H1 (cell line): ENCODE data around the gene BEST1. TPM values are rescaled to one million over a fixed set of nuclear protein-coding genes. Genes with fewer than 3 reads are reported as not detected.

Experiments
- CTCF ChIA-PET: fragments of 300-600 bp; sonication (Branson Sonifier 250); formaldehyde crosslinking; loops from one replicate; lab custom pipeline; 2021; ENCODE audit not compliant: partially characterized antibody; lab: Charles Lee
- POLR2A ChIA-PET: fragments of 300-600 bp; sonication (Branson Sonifier 250); formaldehyde crosslinking; loops from one replicate; lab custom pipeline; 2021; ENCODE audit warnings: inconsistent platforms; ENCODE audit not compliant: partially characterized antibody; lab: Charles Lee
- DNase-seq, 2 experiments: peaks; one replicate each; pipeline versions ENCODE4 v3.0.0 to v3.0.0-alpha.2; 2010 to 2022; ENCODE audit warnings: low spot score in 2 of 2, low read depth in 1 of 2, mixed read lengths in 1 of 2
- FAIRE-seq: peaks from 2 replicates; lab custom pipeline; 2011; peaks lifted over from hg19 to GRCh38; lab: Jason Lieb, UNC
- H2AFZ ChIP-seq: 2 replicates; pipeline ENCODE4 v1.8.1; 2012; ENCODE audit warnings: low read length, inconsistent platforms
- H2AK5ac ChIP-seq: 2 replicates; pipeline ENCODE4 v1.6.1; 2013; ENCODE audit warnings: low read depth, low read length
- H2BK120ac ChIP-seq: replicated peaks from 2 replicates; pipeline ENCODE3; 2013; ENCODE audit warnings: low read depth, low read length, inconsistent platforms
- H2BK12ac ChIP-seq: 2 replicates; pipeline ENCODE4 v1.6.1; 2013; ENCODE audit warnings: low read depth, low read length
- H2BK15ac ChIP-seq: 2 replicates; pipeline ENCODE4 v1.6.1; 2013; ENCODE audit warnings: low read length
- H2BK20ac ChIP-seq: 2 replicates; pipeline ENCODE4 v1.6.1; 2013; ENCODE audit warnings: low read length
- H2BK5ac ChIP-seq: 2 replicates; pipeline ENCODE4 v1.6.1; 2013; ENCODE audit warnings: low read depth, low read length
- H3K14ac ChIP-seq: 2 replicates; pipeline ENCODE4 v1.6.1; 2013; ENCODE audit warnings: inconsistent platforms; ENCODE audit not compliant: insufficient read length
- H3K18ac ChIP-seq: 2 replicates; pipeline ENCODE4 v1.6.1; 2013; ENCODE audit warnings: low read length; ENCODE audit errors: extremely low read depth
- H3K23ac ChIP-seq: 2 replicates; pipeline ENCODE4 v1.6.1; 2013; ENCODE audit warnings: inconsistent platforms; ENCODE audit not compliant: insufficient read length
- H3K23me2 ChIP-seq: 2 replicates; pipeline ENCODE4 v1.6.1; 2013; ENCODE audit warnings: low read depth, low read length
- H3K27ac ChIP-seq: 2 replicates; pipeline ENCODE4 v1.6.1; 2011; ENCODE audit warnings: low read depth, low read length, inconsistent platforms
- H3K27me3 ChIP-seq, 4 experiments: replicated peaks in 1 of 4; 1 replicate in 1 of 4; 2 replicates in 3 of 4; pipeline versions ENCODE4 v1.6.1 to v1.8.1; 2011 to 2013; ENCODE audit warnings: low read length in 3 of 4, mild to moderate bottlenecking in 3 of 4, inconsistent platforms in 2 of 4, mixed read lengths in 2 of 4, moderate library complexity in 1 of 4; ENCODE audit not compliant: control insufficient read depth in 3 of 4, insufficient read depth in 3 of 4; ENCODE audit errors: extremely low read depth in 1 of 4
- H3K36me3 ChIP-seq, 4 experiments: 2 replicates each; pipeline versions ENCODE4 v1.6.1 to v1.8.1; 2011 to 2013; ENCODE audit warnings: mild to moderate bottlenecking in 4 of 4, low read length in 3 of 4, moderate library complexity in 2 of 4, control low read depth in 1 of 4, inconsistent platforms in 1 of 4; ENCODE audit not compliant: insufficient read depth in 4 of 4, control insufficient read depth in 2 of 4
- H3K4ac ChIP-seq: replicated peaks from 2 replicates; pipeline ENCODE3; 2013; ENCODE audit warnings: low read length, low read depth, mixed read lengths, inconsistent platforms; ENCODE audit not compliant: insufficient read length
- H3K4me1 ChIP-seq, 4 experiments: replicated peaks in 1 of 4; 1 replicate in 1 of 4; 2 replicates in 3 of 4; pipeline versions ENCODE4 v1.6.1 to v1.8.1; 2011 to 2013; ENCODE audit warnings: low read length in 3 of 4, inconsistent platforms in 2 of 4, mixed read lengths in 1 of 4; ENCODE audit not compliant: insufficient read depth in 4 of 4, control insufficient read depth in 3 of 4
- H3K4me2 ChIP-seq, 2 experiments: 2 replicates each; pipeline versions ENCODE4 v1.6.1 to v1.8.1; 2011 to 2013; ENCODE audit warnings: low read depth in 2 of 2, low read length in 2 of 2, control low read depth in 1 of 2, inconsistent platforms in 1 of 2, mild to moderate bottlenecking in 1 of 2; ENCODE audit not compliant: insufficient read depth in 1 of 2
- H3K4me3 ChIP-seq, 4 experiments: fragments of 200-600, 300-600 bp in 1 of 4; sonication (generic), shearing (Covaris generic), sonication (Bioruptor Twin) in 1 of 4; 2 replicates each; pipeline versions ENCODE4 v1.5.1 to v1.8.1; 2011 to 2016; ENCODE audit warnings: low read length in 4 of 4, low read depth in 3 of 4, control low read depth in 2 of 4, inconsistent platforms in 2 of 4, mild to moderate bottlenecking in 2 of 4, mixed read lengths in 1 of 4, moderate library complexity in 1 of 4; ENCODE audit not compliant: insufficient read depth in 2 of 4; ENCODE audit errors: extremely low read depth in 1 of 4
- H3K56ac ChIP-seq: replicated peaks from 2 replicates; pipeline ENCODE3; 2013; ENCODE audit warnings: low read depth, mild to moderate bottlenecking, mixed read lengths, low read length, inconsistent platforms; ENCODE audit not compliant: insufficient read length
- H3K79me1 ChIP-seq: 2 replicates; pipeline ENCODE4 v1.6.1; 2013; ENCODE audit warnings: low read depth, low read length, control low read depth
- H3K79me2 ChIP-seq, 2 experiments: 2 replicates each; pipeline versions ENCODE4 v1.6.1 to v1.8.1; 2012 to 2013; ENCODE audit warnings: low read length in 2 of 2, mild to moderate bottlenecking in 2 of 2, inconsistent platforms in 1 of 2; ENCODE audit not compliant: insufficient read depth in 2 of 2, control insufficient read depth in 1 of 2
- H3K9ac ChIP-seq, 4 experiments: replicated peaks in 1 of 4; 1 replicate in 1 of 4; 2 replicates in 3 of 4; pipeline versions ENCODE4 v1.6.1 to v1.8.1; 2011 to 2013; ENCODE audit warnings: low read depth in 3 of 4, low read length in 3 of 4, control low read depth in 2 of 4, mild to moderate bottlenecking in 2 of 4, moderate library complexity in 2 of 4, inconsistent platforms in 1 of 4; ENCODE audit errors: extremely low read depth in 1 of 4
- H3K9me3 ChIP-seq, 2 experiments: 2 replicates each; pipeline versions ENCODE4 v1.6.1 to v1.8.1; 2012 to 2013; ENCODE audit warnings: mild to moderate bottlenecking in 2 of 2, moderate library complexity in 2 of 2, control low read depth in 1 of 2, inconsistent platforms in 1 of 2, low read depth in 1 of 2, low read length in 1 of 2, mixed read lengths in 1 of 2; ENCODE audit not compliant: insufficient read depth in 2 of 2
- H4K20me1 ChIP-seq, 2 experiments: replicated peaks in 1 of 2; 2 replicates each; pipeline versions ENCODE3 to v1.8.1; 2011 to 2013; ENCODE audit warnings: inconsistent platforms in 2 of 2, low read length in 2 of 2, mild to moderate bottlenecking in 1 of 2; ENCODE audit not compliant: insufficient read depth in 2 of 2, control insufficient read depth in 1 of 2
- H4K5ac ChIP-seq: 2 replicates; pipeline ENCODE4 v1.6.1; 2013; ENCODE audit warnings: low read length, low read depth, mixed read lengths, inconsistent platforms; ENCODE audit not compliant: insufficient read length
- H4K8ac ChIP-seq: 2 replicates; pipeline ENCODE4 v1.8.0; 2013; ENCODE audit warnings: mild to moderate bottlenecking, moderate library complexity, low read length, inconsistent platforms; ENCODE audit not compliant: insufficient read depth; ENCODE audit errors: extremely low read depth
- H4K91ac ChIP-seq: replicated peaks from 2 replicates; pipeline ENCODE3; 2013; ENCODE audit warnings: low read length, mixed read lengths, inconsistent platforms; ENCODE audit not compliant: insufficient read length
- CEBPB ChIP-seq: IDR thresholded peaks from 2 replicates; pipeline ENCODE4 v1.6.1; 2012; ENCODE audit warnings: low read depth, low read length
- EZH2 ChIP-seq: fragments of 200-600 bp; sonication (generic); IDR thresholded peaks from 2 replicates; pipeline ENCODE4 v1.7.1; 2012; ENCODE audit warnings: low read depth, mild to moderate bottlenecking, moderate library complexity, low read length, inconsistent platforms; ENCODE audit not compliant: severe bottlenecking
- SIRT6 ChIP-seq: IDR thresholded peaks from one replicate; pipeline ENCODE4 v1.7.1; 2012; ENCODE audit warnings: low read length, inconsistent platforms
- ZNF274 ChIP-seq: IDR thresholded peaks from 2 replicates; pipeline ENCODE4 v1.7.0; 2012; ENCODE audit warnings: low read length, borderline replicate concordance; ENCODE audit errors: extremely low read depth
- whole genome bisulfite sequencing, 2 experiments: shearing (Covaris generic) in 1 of 2; methylation state at CpG; one replicate each; pipeline versions ENCODE4 v1.1.6 to v1.1.7; 2013 to 2015; ENCODE audit warnings: low lambda C conversion rate in 2 of 2, mixed read lengths in 2 of 2, inconsistent platforms in 1 of 2, low coverage in 1 of 2, missing lambda C conversion rate in 1 of 2; ENCODE audit not compliant: insufficient replicate concordance in 2 of 2, insufficient coverage in 1 of 2, insufficient read length in 1 of 2; ENCODE audit errors: extremely low coverage in 1 of 2, missing lambda C conversion rate in 1 of 2; 5-methylcytosine and 5-hydroxymethylcytosine counted together
- polyA plus RNA-seq, 7 experiments: library from polyadenylated mRNA; depleted of rRNA in 3 of 7; stranded (reverse) in 5 of 7; unstranded in 2 of 7; fragments of >200 nt in 5 of 7; fragments of 200-250 nt in 2 of 7; gene quantifications; 1 replicate in 5 of 7; 2 replicates in 1 of 7; 4 replicates in 1 of 7; pipeline versions ENCODE4 v1.2.1 to v1.2.3, GENCODE V29; 2011 to 2013; ENCODE audit warnings: missing spikeins in 2 of 7, mixed read lengths in 2 of 7
- total RNA-seq: library from RNA; stranded (reverse); fragmentation: NEBNext Ultra II Directional; extraction: Animal tissue kit (Norgen Biotek cat#: 25700); gene quantifications from 2 replicates; pipeline ENCODE4 v1.2.1, GENCODE V29; 2021
- TF ChIP-seq, protein P1 (sequence below): IDR thresholded peaks from 2 replicates; pipeline ENCODE4 v1.6.1; 2012; ENCODE audit warnings: inconsistent platforms

Gene BEST1
- total and polyA plus RNA-seq, 2 of the 8 experiments (the other 6 are each of a cell fraction or from before 2014, with no cell fraction given): 0.22 to 0.62 TPM

- no peaks in the 10 kb centered on the region for H3K79me1 ChIP-seq
- H3K56ac ChIP-seq: no peak overlapping the region
- H2BK15ac ChIP-seq: peak overlapping the region; percentile 92; the same call in 1 of the 2 replicates
- CTCF ChIA-PET: interaction anchor here (0.6 to 1.5 kb wide), 5 partner anchors 53 to 119 kb away, joined by 3 to 4 read pairs (median 3); no protein-coding TSS in a partner anchor
- no peak for DNase-seq
- 0 out of 7 replicates have a peak overlapping the region, but pooled peaks of 1 of the 4 experiments have one; percentile 22 for H3K9ac ChIP-seq
- H3K27ac ChIP-seq: 0 out of 2 replicates have a peak overlapping the region, but pooled peaks have one; percentile 3
- no peak overlapping the region for H4K5ac ChIP-seq
- H3K4me3 ChIP-seq: no peak overlapping the region
- no peaks in the 10 kb centered on the region for H3K27me3 ChIP-seq
- no peaks in the 10 kb centered on the region for H3K79me2 ChIP-seq
- H4K8ac ChIP-seq: peak overlapping the region; percentile 79; the same call in 1 of the 2 replicates
- peak overlapping the region; percentile 96 for H4K91ac ChIP-seq
- 89% methylated on average over 23 of the region's 23 CpGs; no CpG with 5 or more reads in 1 of the 2 experiments for WGBS, 2 experiments
- H3K18ac ChIP-seq: peak overlapping the region; percentile 71; the same call in 1 of the 2 replicates
- peaks cover 3 to 19% (median 6%) of the 10 kb centered on the region in 4 experiments for H3K4me1 ChIP-seq
- TF ChIP-seq EZH2 (no peak), CEBPB (no peak), SIRT6 (no peak), ZNF274 (no peak)
- TF ChIP-seq, protein P1, sequence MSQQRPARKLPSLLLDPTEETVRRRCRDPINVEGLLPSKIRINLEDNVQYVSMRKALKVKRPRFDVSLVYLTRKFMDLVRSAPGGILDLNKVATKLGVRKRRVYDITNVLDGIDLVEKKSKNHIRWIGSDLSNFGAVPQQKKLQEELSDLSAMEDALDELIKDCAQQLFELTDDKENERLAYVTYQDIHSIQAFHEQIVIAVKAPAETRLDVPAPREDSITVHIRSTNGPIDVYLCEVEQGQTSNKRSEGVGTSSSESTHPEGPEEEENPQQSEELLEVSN: 0 out of 2 replicates have a peak, but pooled peaks have one; percentile 24
- TF ChIP-seq, all 59 proteins: peak for 1
- Histone ChIP-seq H3K36me3 (no peaks in the 10 kb centered on the region), H2BK120ac (peak overlapping the region; percentile 75), H2AK5ac (peak overlapping the region; percentile 99), H3K23me2 (no peaks in the 10 kb centered on the region; the same call in 1 of the 2 replicates), H4K20me1 (no peaks in the 10 kb centered on the region), H3K4ac (no peak overlapping the region), H3K4me2 (no peak overlapping the region), H2BK20ac (peak overlapping the region; percentile 92), H2BK12ac (peak overlapping the region; percentile 93), H3K9me3 (no peaks in the 10 kb centered on the region), H2AFZ (no peak overlapping the region), H3K23ac (no peak overlapping the region), H3K14ac (no peak overlapping the region), H2BK5ac (peak overlapping the region; percentile 88; the same call in 1 of the 2 replicates)
- POLR2A ChIA-PET: interaction anchor here (1.1 to 4.5 kb wide), 6 partner anchors 8 to 33 kb away, joined by 3 to 19 read pairs (median 4); partner anchors contain the start of gene FTH1
- FAIRE-seq: no peak
Measured at GRCh38 chr11:62000539-62001446, 50.6 kb downstream of the BEST1 start.
